Measurements from ENCODE around the gene PRDM12. TPM values are rescaled to one million over a fixed set of nuclear protein-coding genes. Genes with fewer than 3 reads are reported as not detected.

Gene PRDM12
- not detected for total RNA-seq

GRCh38 chr9:130664251-130665028 is at the start of gene PRDM12:
Gene PRDM12, plus strand, starts transcription at chr9:130664594. Its CDS starts 60 bp downstream, at chr9:130664654.

GRCh38 chr9:130693426-130694191 is 29.2 kb downstream of the PRDM12 start, which contains the start of gene EXOSC2:
Gene EXOSC2, plus strand, starts transcription at chr9:130693780. Its CDS starts 12 bp downstream, at chr9:130693792.

Small RNAs within 50 kb of the gene (small RNA-seq; reads per million reads assigned to genes)
- gene AL359092.1 (ENCODE audit: low replicate concordance) (not detected), gene MIR6856 (ENCODE audit: low replicate concordance) (not detected)

Other genes with a start within 250 kb of the PRDM12 start
- gene ASS1, start 219.6 kb upstream of the PRDM12 start, total RNA-seq = 140 TPM
- 51.8 TPM for gene FUBP3, start 85.0 kb upstream of the PRDM12 start, total RNA-seq
- gene EXOSC2, start 29.2 kb downstream of the PRDM12 start, total RNA-seq = 26.2 TPM
- gene ABL1, start 170.7 kb downstream of the PRDM12 start, total RNA-seq = 58.0 TPM
- not detected for gene QRFP, start 232.2 kb downstream of the PRDM12 start, total RNA-seq

Measured in metanephros (tissue), 2 donors.